ENCODE data around the gene HNRNPA1L2.

GRCh38 chr13:52669677-52670076 is 27.4 kb downstream of the HNRNPA1L2 start:
- no peak for TF ChIP-seq CTCF (IDR thresholded peaks at IDR 0.05; ENCODE audit: control extremely low read depth in 1 of 3, insufficient read depth in 1 of 3, low read depth in 1 of 3, low read length in 3 of 3)
- TF ChIP-seq KDM1A (IDR thresholded peaks at IDR 0.05; ENCODE audit: borderline replicate concordance, low read length): no peak
- no peak for TF ChIP-seq SUZ12 (IDR thresholded peaks at IDR 0.05; ENCODE audit: low read length)
- TF ChIP-seq CEBPB (IDR thresholded peaks at IDR 0.05; ENCODE audit: low read depth, low read length): no peak
- TF ChIP-seq POLR2AphosphoS5 (IDR thresholded peaks at IDR 0.05; ENCODE audit: low read depth, low read length): no peak
- no peak for TF ChIP-seq EZH2 (IDR thresholded peaks at IDR 0.05; ENCODE audit: low read depth, low read length, severe bottlenecking)
- no peak for TF ChIP-seq EGR1 (IDR thresholded peaks at IDR 0.05; ENCODE audit: borderline replicate concordance, low read depth, low read length)
- no peak for TF ChIP-seq ATF3 (IDR thresholded peaks at IDR 0.05; ENCODE audit: insufficient read depth, low read depth, low read length)

Measured in H1 (cell line).